GM20431 (cell line): ENCODE results near the gene FRG2B.
"Not testable (repeated sequence)": the region's sequence is repeated elsewhere in the genome, so short reads cannot be mapped to it uniquely, and the experiment has no call there.

Source experiments
- in situ Hi-C: fragments of 300-500 bp; cut with MseI, MboI; formaldehyde crosslinking; loops from one replicate; pipeline ENCODE4 v1.15.0; 2020; ENCODE audit warnings: low sequenced_read_pairs; ENCODE audit not compliant: unreplicated experiment

The FRG2B gene

GRCh38 chr10:133626695-133627094, at the start of gene FRG2B:
FRG2B (minus strand) TSS chr10:133626795; CDS start chr10:133626742, 53 bp downstream.
- in situ Hi-C loops, result not testable (repeated sequence)

GRCh38 chr10:133667446-133667845, 40.9 kb upstream of the FRG2B start:
- in situ Hi-C loops, result not testable (repeated sequence)

GRCh38 chr10:133663544-133664160, 37.1 kb upstream of the FRG2B start:
- in situ Hi-C loops, result not testable (repeated sequence)

- in situ Hi-C loops, result not testable (repeated sequence)
Observed at GRCh38 chr10:133661122-133661521, 34.5 kb upstream of the FRG2B start.

- in situ Hi-C loops, result not testable (repeated sequence)
Observed at GRCh38 chr10:133660516-133660915, 33.9 kb upstream of the FRG2B start.

GRCh38 chr10:133657276-133657675, 30.7 kb upstream of the FRG2B start:
- in situ Hi-C loops, result not testable (repeated sequence)

GRCh38 chr10:133648872-133649455, 22.4 kb upstream of the FRG2B start:
- in situ Hi-C loops, result not testable (repeated sequence)

GRCh38 chr10:133647075-133647748, 20.6 kb upstream of the FRG2B start:
- in situ Hi-C loops, result not testable (repeated sequence)

GRCh38 chr10:133637846-133638235, 11.2 kb upstream of the FRG2B start:
- in situ Hi-C loops, result not testable (repeated sequence)

- in situ Hi-C loops, result not testable (repeated sequence)
Observed at GRCh38 chr10:133637202-133637845, 10.7 kb upstream of the FRG2B start.

GRCh38 chr10:133630723-133631249, 4.2 kb upstream of the FRG2B start:
- in situ Hi-C loops, result not testable (repeated sequence)

GRCh38 chr10:133622544-133622943, 4.1 kb downstream of the FRG2B start:
- in situ Hi-C loops, result not testable (repeated sequence)

GRCh38 chr10:133618851-133619250, 7.7 kb downstream of the FRG2B start:
- in situ Hi-C loops, result no loop called here

- in situ Hi-C loops, result no loop called here
Observed at GRCh38 chr10:133617196-133617595, 9.4 kb downstream of the FRG2B start.

- in situ Hi-C loops, result no loop called here
Observed at GRCh38 chr10:133616371-133617130, 10.0 kb downstream of the FRG2B start.

GRCh38 chr10:133614830-133615580, 11.6 kb downstream of the FRG2B start:
- in situ Hi-C loops, result no loop called here

GRCh38 chr10:133613699-133614098, 12.9 kb downstream of the FRG2B start:
- in situ Hi-C loops, result no loop called here

- in situ Hi-C loops, result no loop called here
Observed at GRCh38 chr10:133611079-133611478, 15.5 kb downstream of the FRG2B start.

- in situ Hi-C loops, result no loop called here
Observed at GRCh38 chr10:133608855-133609254, 17.7 kb downstream of the FRG2B start.
